HG03460 (cell line): Measurements from ENCODE around the gene GCC2.
"Not testable (repeated sequence)": the region's sequence is repeated elsewhere in the genome, so short reads cannot be mapped to it uniquely, and the experiment has no call there.

ENCODE experiments used
- ATAC-seq: cut with Tn5 transposase; IDR thresholded peaks from one replicate; pipeline ENCODE4 v1.9.1; 2021; ENCODE audit not compliant: unreplicated experiment

The GCC2 gene

GRCh38 chr2:108514478-108514877 lies 65.5 kb downstream of the GCC2 start:
- ATAC-seq: not testable (repeated sequence)

- not testable (repeated sequence) for ATAC-seq
Observed at GRCh38 chr2:108524688-108525087, 75.7 kb downstream of the GCC2 start.

GRCh38 chr2:108525258-108525657 lies 76.3 kb downstream of the GCC2 start:
- not testable (repeated sequence) for ATAC-seq

- no peak for ATAC-seq
Observed at GRCh38 chr2:108531674-108532055, 82.7 kb downstream of the GCC2 start.

DNA sequence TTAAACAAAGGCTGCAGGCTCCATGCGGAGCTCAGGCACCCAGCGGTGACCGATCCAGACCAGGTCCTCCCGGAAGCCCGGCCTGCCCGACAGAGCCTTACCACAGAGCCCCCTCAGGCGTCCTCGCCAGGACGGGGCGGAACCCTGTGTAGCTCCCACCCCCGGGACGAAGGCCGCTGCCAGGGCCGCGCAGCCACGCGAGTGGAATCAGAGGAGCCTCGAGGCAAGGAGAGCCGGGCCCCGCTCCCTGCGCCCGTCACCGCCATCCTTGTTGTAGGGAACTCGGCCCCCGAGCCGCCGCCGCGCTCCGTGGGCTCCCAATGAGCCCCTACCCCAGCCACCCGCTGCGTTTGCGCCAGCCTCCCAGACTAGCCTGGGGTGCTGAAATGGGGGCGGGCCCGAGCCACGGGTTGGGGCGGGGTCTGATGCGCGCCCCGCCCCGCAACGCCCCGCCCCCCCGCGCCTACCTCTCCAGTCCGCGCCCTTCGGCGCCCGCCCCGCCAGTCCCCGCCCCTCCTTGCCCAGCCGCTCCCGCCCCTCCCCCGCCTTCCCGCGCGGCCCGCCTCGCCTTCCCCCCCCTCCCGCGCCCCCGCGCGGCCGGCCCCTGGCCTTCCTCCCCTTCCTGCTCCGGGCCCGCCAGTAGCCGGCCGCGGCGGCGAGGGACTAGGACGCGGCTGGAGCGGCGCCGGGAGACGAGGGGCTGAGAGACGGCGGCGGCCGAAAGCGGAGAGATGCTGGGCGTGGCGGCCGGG lies 85.0 kb downstream of the GCC2 start, which contains the start of gene LIMS1:
Gene LIMS1, plus strand, starts transcription at position 639 of the 752 bp plus-strand sequence. Its CDS starts 93 bp downstream, at position 732.
- ATAC-seq: peak; percentile 83

DNA sequence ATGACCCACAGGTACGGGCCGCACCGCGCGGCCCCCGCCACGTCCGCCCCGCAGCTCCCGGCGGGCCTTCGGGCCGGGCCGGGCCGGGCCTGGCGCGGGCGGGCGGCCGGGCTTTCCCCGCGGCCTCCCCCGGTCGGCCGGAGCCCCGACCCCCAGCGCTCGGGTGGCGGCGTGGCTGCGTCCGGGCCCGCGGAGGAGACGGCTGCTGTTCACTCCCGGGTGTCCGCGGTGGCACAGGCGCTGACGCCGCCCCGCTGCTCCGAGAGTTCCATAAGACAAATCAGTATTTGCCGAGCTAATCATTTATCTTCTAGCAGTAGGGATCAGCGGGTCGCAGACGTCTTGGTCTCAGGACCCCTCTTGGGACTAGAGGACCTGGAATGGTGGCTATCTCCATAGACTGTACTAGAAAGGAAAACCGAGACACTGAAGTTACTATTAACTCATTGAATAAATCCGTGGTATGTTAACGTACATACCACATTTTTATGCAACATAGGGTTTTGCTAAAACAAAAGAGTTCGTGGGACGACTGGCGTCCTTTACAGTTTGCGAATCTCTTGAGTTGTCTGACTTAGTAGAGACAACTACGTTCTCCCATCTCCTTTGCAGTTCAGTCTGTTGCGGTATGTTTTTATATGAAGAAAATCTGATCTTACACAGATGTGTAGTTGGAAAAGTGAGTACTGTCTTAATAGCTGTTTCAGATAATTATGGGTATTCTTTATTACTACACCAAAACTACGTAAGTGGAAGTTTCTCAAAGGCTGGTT lies 85.8 kb downstream of the GCC2 start:
- ATAC-seq: peak; percentile 36

DNA sequence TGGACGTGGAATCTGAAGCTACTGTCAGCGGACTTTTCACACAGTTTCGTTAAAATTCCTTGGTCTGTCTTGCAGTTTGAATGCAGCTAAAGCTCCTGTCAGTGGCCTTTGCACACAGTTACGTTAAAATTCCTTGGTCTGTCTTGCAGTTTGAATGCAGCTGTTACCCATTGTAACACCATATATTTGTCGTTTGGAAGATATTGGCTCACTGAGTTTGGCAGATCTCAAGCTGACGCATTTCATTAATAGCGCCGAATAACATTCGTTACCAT lies 86.3 kb downstream of the GCC2 start:
- ATAC-seq: no peak

DNA sequence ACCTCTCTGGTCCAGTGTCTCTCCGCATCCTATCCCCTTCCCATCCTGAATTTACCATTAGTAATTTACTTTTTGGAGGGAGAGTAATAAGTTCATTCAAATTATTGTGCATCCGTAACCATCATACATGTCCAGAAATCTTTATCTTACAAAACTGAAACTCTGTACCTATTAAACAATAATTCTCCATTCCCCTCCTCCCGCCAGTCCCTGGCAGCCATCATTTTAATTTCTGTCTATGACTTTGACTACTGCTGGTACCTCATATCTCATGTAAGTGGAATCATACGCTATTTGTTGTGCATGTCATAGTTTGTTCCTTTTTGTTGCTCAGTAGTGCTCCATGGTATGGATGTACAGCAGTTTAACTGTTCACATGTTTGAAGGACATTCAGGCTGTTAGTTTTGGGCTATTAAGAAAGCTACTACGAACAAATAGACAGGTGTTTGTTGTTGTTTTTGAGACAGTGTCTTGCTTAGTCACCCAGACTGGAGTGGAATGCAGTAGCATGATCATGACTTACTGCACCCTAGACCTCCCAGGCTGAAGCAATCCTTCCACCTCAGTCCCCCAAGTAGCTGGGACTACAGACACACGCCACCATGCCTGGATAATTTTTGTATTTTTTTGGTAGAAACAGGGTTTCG lies 87.3 kb downstream of the GCC2 start:
- ATAC-seq: no peak

DNA sequence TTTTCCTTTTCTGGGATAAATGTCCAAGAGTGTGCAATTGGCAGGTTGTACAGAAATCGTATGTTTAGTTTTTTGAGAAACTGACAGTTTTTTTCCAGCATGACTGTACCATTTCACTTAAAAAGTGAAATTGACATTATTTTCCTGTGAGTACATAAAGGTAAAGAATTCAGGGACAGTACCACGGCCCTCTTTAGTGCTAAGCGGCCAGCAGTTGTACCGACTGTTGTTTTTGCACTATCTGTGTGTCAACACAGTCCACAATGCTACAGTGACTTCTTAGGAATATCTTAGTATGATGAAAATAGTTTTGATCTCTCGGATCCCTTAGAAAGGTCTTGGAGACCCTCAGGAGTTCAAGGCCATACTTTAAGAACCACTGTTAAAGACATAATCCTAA lies 87.9 kb downstream of the GCC2 start:
- no peak for ATAC-seq

DNA sequence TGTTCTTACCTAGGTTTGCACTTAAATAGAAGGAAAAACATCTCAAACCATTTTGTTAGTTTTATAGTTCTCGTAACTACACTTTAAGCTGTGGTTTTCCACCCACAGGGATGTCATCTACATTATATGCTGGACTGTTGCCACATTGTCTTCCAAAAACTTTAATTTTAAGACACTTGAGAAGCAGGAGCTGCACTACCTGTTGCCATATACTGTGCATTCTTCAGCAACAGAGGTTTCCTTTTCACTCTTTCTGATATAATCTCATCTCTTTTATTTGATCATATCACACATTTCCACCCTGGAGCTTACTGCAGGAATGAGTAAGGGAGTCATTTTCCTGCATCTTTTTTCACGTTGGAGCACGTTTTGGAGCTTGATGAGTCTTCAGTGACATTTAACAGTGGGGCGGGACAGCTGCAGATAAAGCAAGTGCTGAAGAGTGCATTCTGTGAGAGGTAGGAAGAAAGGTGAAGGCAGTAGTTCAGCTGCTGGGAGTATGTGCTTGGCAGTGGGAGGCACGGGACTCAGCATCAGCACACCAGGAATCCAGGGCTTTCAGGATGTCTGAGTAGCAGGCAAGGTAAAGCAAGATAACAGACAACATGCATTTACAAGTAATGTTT lies 89.1 kb downstream of the GCC2 start:
- no peak for ATAC-seq

GRCh38 chr2:108541451-108541850 lies 92.4 kb downstream of the GCC2 start:
- ATAC-seq: no peak

- no peak for ATAC-seq
Observed at GRCh38 chr2:108542071-108542470, 93.1 kb downstream of the GCC2 start.

GRCh38 chr2:108547606-108548005 lies 98.6 kb downstream of the GCC2 start:
- no peak for ATAC-seq

- ATAC-seq: no peak
Observed at GRCh38 chr2:108548208-108549003, 99.4 kb downstream of the GCC2 start.

- ATAC-seq: no peak
Observed at GRCh38 chr2:108552566-108552965, 103.6 kb downstream of the GCC2 start.

DNA sequence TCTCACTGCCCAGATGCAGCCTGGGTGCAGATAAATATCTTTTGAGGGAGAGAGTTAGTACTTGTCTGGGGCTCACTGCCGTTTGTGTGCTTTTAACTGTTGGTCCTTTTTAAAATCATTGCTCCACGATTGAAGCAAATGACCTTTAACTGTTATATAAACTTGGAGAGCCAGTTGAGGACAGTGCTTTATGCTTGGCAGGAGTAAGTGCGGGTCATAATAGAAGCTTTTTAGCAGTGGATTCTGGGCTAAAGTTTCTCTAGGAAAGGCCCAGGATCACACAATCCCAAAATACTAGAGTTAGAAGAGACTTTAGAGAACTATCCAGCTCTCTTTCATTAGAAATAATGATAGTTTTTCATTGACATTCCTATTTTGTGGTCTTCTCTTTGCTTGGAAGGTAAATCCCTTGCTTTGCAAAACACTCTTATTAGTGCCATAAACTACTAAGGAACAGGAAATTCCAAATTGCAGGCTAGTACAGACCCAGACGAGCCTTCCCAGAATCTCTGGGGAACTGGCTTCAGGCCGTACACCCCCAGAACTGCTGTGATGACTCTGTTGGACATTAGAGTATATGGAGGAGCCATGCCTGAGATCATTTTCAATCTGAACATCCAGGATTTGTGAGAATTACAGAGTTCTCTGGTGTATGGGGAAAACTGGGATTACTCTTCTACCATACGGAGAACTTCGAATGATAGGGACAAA lies 104.4 kb downstream of the GCC2 start:
- ATAC-seq: no peak

GRCh38 chr2:108554528-108554927 lies 105.5 kb downstream of the GCC2 start:
- ATAC-seq: no peak

- ATAC-seq: no peak
Observed at GRCh38 chr2:108555572-108555971, 106.6 kb downstream of the GCC2 start.

DNA sequence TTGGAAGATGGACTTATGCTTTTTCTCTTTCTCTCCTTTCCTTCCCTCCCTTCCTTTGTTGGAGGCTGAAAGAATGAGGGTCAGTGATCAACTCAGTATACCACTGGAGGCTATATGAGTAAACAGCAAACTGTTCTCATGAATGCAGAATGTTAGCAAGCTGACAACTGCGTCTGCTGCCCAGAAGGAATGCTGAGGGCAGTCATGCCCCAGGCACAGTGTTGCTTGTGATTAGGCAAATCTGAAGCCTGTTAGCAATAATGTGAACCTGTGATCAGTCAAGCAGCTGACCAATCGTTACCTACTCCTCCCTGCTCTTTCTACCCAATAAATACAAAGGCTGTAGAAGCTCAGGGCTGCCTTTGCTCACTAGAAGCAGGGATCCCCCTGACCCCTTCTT lies 107.6 kb downstream of the GCC2 start:
- not testable (repeated sequence) for ATAC-seq
